Measurements from ENCODE around the gene FAM83F. TPM values are rescaled to one million over a fixed set of nuclear protein-coding genes. Genes with fewer than 3 reads are reported as not detected.

The FAM83F gene
- polyA plus RNA-seq, 1 donor (not counting 4 experiments of a cell fraction or from before 2014, with no cell fraction given) = 22.8 TPM

DNA sequence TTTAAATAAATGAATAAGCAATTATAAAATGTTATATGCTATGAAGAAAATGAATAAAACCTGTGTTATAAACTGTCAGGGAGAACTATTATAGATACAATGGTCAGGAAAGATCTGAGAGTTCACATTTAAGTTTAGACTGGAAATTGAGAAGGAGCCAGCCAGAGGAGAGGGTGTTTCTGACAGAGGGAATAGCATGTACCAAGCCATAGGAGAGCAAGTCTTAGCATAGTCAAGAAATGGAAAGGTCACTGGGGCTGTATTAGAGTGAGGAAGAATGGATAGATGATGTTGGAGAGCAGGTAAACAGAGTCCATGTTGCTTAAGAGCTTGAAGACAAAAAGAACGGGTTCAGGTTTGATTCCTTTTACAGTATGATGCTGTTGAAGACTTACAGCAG is 87.4 kb downstream of the FAM83F start:
- Histone ChIP-seq H3K9ac (ENCODE audit: control insufficient read depth, extremely low read depth, insufficient read depth, low read length) (no peak overlapping the region), H3K79me2 (ENCODE audit: control insufficient read depth, insufficient read depth, low read length) (no peaks in the 10 kb centered on the region), H3K36me3 (ENCODE audit: control insufficient read depth in 2 of 2, extremely low read depth in 1 of 2, insufficient read depth in 2 of 2, low read length in 2 of 2) (no peaks in the 10 kb centered on the region), H3K9me1 (ENCODE audit: control insufficient read depth, extremely low read depth, insufficient read depth, low read length) (no peaks in the 10 kb centered on the region), H3K27ac (ENCODE audit: control insufficient read depth, insufficient read depth, low read length) (no peak overlapping the region), H4K20me1 (ENCODE audit: control insufficient read depth, extremely low read depth, insufficient read depth, low read length) (no peaks in the 10 kb centered on the region), H2AFZ (ENCODE audit: control insufficient read depth, low read length) (no peak overlapping the region), H3K4me2 (ENCODE audit: control insufficient read depth, extremely low read depth, insufficient read depth, low read depth, low read length) (no peak overlapping the region), H3K4me1 (ENCODE audit: control insufficient read depth, extremely low read depth, insufficient read depth, low read length) (no peaks in the 10 kb centered on the region), H3K9me3 (ENCODE audit: control insufficient read depth, low read depth, low read length) (no peaks in the 10 kb centered on the region), H3K27me3 (ENCODE audit: control insufficient read depth, extremely low read depth, insufficient read depth, low read length) (peaks cover 19% of the 10 kb centered on the region), H3K4me3 (ENCODE audit: control insufficient read depth in 2 of 3, extremely low read depth in 1 of 3, insufficient read depth in 2 of 3, low read depth in 1 of 3, low read length in 3 of 3) (no peak overlapping the region)
- FAIRE-seq (no peak), DNase-seq (ENCODE audit: low read depth, low spot score) (no peak)
- dilution Hi-C loops (cut with MboI; ENCODE audit: extremely low pct_ligation_motif_present, low sequenced_read_pairs) = no loop called here
- TF ChIP-seq, protein P1, sequence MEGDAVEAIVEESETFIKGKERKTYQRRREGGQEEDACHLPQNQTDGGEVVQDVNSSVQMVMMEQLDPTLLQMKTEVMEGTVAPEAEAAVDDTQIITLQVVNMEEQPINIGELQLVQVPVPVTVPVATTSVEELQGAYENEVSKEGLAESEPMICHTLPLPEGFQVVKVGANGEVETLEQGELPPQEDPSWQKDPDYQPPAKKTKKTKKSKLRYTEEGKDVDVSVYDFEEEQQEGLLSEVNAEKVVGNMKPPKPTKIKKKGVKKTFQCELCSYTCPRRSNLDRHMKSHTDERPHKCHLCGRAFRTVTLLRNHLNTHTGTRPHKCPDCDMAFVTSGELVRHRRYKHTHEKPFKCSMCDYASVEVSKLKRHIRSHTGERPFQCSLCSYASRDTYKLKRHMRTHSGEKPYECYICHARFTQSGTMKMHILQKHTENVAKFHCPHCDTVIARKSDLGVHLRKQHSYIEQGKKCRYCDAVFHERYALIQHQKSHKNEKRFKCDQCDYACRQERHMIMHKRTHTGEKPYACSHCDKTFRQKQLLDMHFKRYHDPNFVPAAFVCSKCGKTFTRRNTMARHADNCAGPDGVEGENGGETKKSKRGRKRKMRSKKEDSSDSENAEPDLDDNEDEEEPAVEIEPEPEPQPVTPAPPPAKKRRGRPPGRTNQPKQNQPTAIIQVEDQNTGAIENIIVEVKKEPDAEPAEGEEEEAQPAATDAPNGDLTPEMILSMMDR (optimal IDR thresholded peaks at IDR 0.05 in 1 of 3, IDR thresholded peaks at IDR 0.05 in 1 of 3, conservative IDR thresholded peaks at IDR 0.05 in 1 of 3; ENCODE audit: extremely low read depth in 1 of 3, insufficient read depth in 2 of 3, low read length in 3 of 3) = no peak
- no peak for TF ChIP-seq EZH2 (IDR thresholded peaks at IDR 0.05; ENCODE audit: low read length)

DNA sequence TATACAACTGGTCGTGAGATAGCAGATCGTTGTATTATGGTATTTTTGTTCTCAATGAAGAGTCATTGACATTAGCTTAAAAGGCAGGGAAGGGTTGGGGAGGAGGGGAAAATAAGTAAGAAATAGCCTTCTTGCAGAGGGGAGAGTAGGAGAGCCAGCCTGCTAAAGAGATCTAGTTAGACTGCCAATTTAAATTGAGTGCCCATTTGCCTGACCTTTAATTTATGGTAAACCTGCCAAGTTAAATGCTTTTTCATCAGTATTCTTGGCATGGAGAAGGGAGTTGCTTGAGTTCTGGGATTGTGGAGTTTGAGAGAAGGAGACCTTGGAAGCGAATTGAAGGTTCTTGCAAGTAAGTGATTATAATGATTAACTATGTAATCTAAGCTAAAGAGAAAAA is 89.0 kb downstream of the FAM83F start:
- no peaks in the 10 kb centered on the region for H4K20me1 ChIP-seq (ENCODE audit: control insufficient read depth, extremely low read depth, insufficient read depth, low read length)
- no peaks in the 10 kb centered on the region for H3K36me3 ChIP-seq (ENCODE audit: control insufficient read depth in 2 of 2, extremely low read depth in 1 of 2, insufficient read depth in 2 of 2, low read length in 2 of 2)
- no peaks in the 10 kb centered on the region for H3K9me3 ChIP-seq (ENCODE audit: control insufficient read depth, low read depth, low read length)
- DNase-seq (ENCODE audit: low read depth, low spot score) (no peak), FAIRE-seq (no peak)
- H2AFZ ChIP-seq (ENCODE audit: control insufficient read depth, low read length) = no peak overlapping the region
- no peak for TF ChIP-seq EZH2 (IDR thresholded peaks at IDR 0.05; ENCODE audit: low read length)
- TF ChIP-seq, protein P1 (optimal IDR thresholded peaks at IDR 0.05 in 1 of 3, IDR thresholded peaks at IDR 0.05 in 1 of 3, conservative IDR thresholded peaks at IDR 0.05 in 1 of 3; ENCODE audit: extremely low read depth in 1 of 3, insufficient read depth in 2 of 3, low read length in 3 of 3) = no peak
- no peaks in the 10 kb centered on the region for H3K9me1 ChIP-seq (ENCODE audit: control insufficient read depth, extremely low read depth, insufficient read depth, low read length)
- H3K27ac ChIP-seq (ENCODE audit: control insufficient read depth, insufficient read depth, low read length) = no peak overlapping the region
- H3K4me3 ChIP-seq (ENCODE audit: control insufficient read depth in 2 of 3, extremely low read depth in 1 of 3, insufficient read depth in 2 of 3, low read depth in 1 of 3, low read length in 3 of 3) = no peak overlapping the region
- H3K4me1 ChIP-seq (ENCODE audit: control insufficient read depth, extremely low read depth, insufficient read depth, low read length) = no peaks in the 10 kb centered on the region
- H3K27me3 ChIP-seq (ENCODE audit: control insufficient read depth, extremely low read depth, insufficient read depth, low read length) = peaks cover 19% of the 10 kb centered on the region
- no peak overlapping the region for H3K9ac ChIP-seq (ENCODE audit: control insufficient read depth, extremely low read depth, insufficient read depth, low read length)
- dilution Hi-C loops (cut with MboI; ENCODE audit: extremely low pct_ligation_motif_present, low sequenced_read_pairs) = no loop called here
- H3K79me2 ChIP-seq (ENCODE audit: control insufficient read depth, insufficient read depth, low read length) = no peaks in the 10 kb centered on the region
- H3K4me2 ChIP-seq (ENCODE audit: control insufficient read depth, extremely low read depth, insufficient read depth, low read depth, low read length) = no peak overlapping the region
